ENCODE data around the gene FYCO1.

DNA sequence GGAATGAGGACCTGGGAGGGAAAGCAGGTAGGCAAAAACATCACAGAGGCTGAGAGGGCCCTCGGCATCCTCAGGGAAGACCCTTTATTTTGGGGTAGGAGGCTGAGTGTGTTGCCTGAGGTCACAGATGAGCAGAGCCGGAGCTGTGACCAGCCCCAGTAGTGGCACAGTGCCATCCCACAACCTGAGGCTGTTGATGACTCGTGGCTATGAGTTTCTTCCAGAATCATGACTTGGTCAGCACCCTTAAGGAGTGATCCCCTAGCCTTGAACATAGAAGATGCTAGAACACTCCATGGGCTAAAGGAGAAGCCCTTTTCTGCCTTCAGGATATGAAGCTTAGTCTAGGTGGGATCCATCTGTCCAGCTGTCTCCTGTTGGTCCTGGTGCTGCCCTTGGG lies 71.9 kb downstream of the FYCO1 start:
- TF ChIP-seq POLR2AphosphoS5 (IDR thresholded peaks at IDR 0.05; ENCODE audit: borderline replicate concordance, low read depth, low read length) (no peak), EZH2 (IDR thresholded peaks at IDR 0.05) (no peak)

Measured in SK-N-MC (cell line).